Brain pericyte (primary cell): ENCODE results near the gene WIZ.
A peak's percentile ranks its signal among the peaks of the same experiment; 100 is the strongest.
"Not testable (repeated sequence)": the region's sequence is repeated elsewhere in the genome, so short reads cannot be mapped to it uniquely, and the experiment has no call there.

Experiments
- DNase-seq: peaks from one replicate; pipeline ENCODE4 v3.0.0-alpha.2; 2012; ENCODE audit warnings: low read depth, low spot score

Gene WIZ

GRCh38 chr19:15404097-15404779 lies 45.5 kb downstream of the WIZ start:
- no peak for DNase-seq

- no peak for DNase-seq
Measured at GRCh38 chr19:15403151-15403531, 46.6 kb downstream of the WIZ start.

- DNase-seq = no peak
Measured at GRCh38 chr19:15402411-15403150, 47.2 kb downstream of the WIZ start.

- no peak for DNase-seq
Measured at GRCh38 chr19:15401397-15401710, 48.4 kb downstream of the WIZ start.

GRCh38 chr19:15400521-15401396 lies 49.0 kb downstream of the WIZ start:
- DNase-seq = no peak

GRCh38 chr19:15399635-15400034 lies 50.1 kb downstream of the WIZ start:
- no peak for DNase-seq

- DNase-seq = no peak
Measured at GRCh38 chr19:15399234-15399515, 50.6 kb downstream of the WIZ start.

GRCh38 chr19:15398501-15399233 lies 51.1 kb downstream of the WIZ start:
- DNase-seq = no peak

GRCh38 chr19:15397782-15398181 lies 52.0 kb downstream of the WIZ start:
- no peak for DNase-seq

GRCh38 chr19:15397236-15397635 lies 52.5 kb downstream of the WIZ start:
- DNase-seq = no peak

GRCh38 chr19:15396436-15396835 lies 53.3 kb downstream of the WIZ start:
- no peak for DNase-seq

- DNase-seq = not testable (repeated sequence)
Measured at GRCh38 chr19:15395251-15395650, 54.5 kb downstream of the WIZ start.

GRCh38 chr19:15394426-15394825 lies 55.3 kb downstream of the WIZ start:
- DNase-seq = no peak

GRCh38 chr19:15393963-15394362 lies 55.8 kb downstream of the WIZ start:
- DNase-seq = no peak

- no peak for DNase-seq
Measured at GRCh38 chr19:15390814-15391213, 58.9 kb downstream of the WIZ start.

- no peak for DNase-seq
Measured at GRCh38 chr19:15381864-15382263, 67.9 kb downstream of the WIZ start.

GRCh38 chr19:15381429-15381828 lies 68.3 kb downstream of the WIZ start:
- no peak for DNase-seq

- DNase-seq = no peak
Measured at GRCh38 chr19:15379999-15380647, 69.6 kb downstream of the WIZ start.

GRCh38 chr19:15379083-15379998 lies 70.4 kb downstream of the WIZ start, which contains the start of gene AKAP8:
Gene AKAP8 (minus strand): TSS chr19:15379787. CDS start chr19:15379731, 56 bp downstream.
- DNase-seq = peak; percentile 97

GRCh38 chr19:15378534-15379082 lies 71.1 kb downstream of the WIZ start:
- DNase-seq = no peak
